SH-SY5Y (cell line): ENCODE measurements around the gene PLA2G4C.

ENCODE experiments used
- GATA2 ChIP-seq: IDR thresholded peaks from 2 replicates; pipeline ENCODE4 v1.6.1; 2011; ENCODE audit warnings: mild to moderate bottlenecking, low read depth, low read length
- GATA3 ChIP-seq: IDR thresholded peaks from 2 replicates; pipeline ENCODE4 v1.6.1; 2011; ENCODE audit warnings: low read depth, mild to moderate bottlenecking, low read length, moderate library complexity

PLA2G4C gene

GRCh38 chr19:48122421-48122820 lies 11.8 kb upstream of the PLA2G4C start:
- TF ChIP-seq GATA3, result no peak

- TF ChIP-seq GATA3 (no peak), GATA2 (no peak)
These were observed 11.3 kb upstream of the PLA2G4C start for GRCh38 chr19:48121909-48122371.

GRCh38 chr19:48121066-48121465 lies 10.4 kb upstream of the PLA2G4C start:
- TF ChIP-seq GATA2, result no peak
- no peak for TF ChIP-seq GATA3

- TF ChIP-seq GATA2 (no peak), GATA3 (no peak)
These were observed 9.9 kb upstream of the PLA2G4C start for GRCh38 chr19:48120505-48120904.

- TF ChIP-seq GATA3, result no peak
- TF ChIP-seq GATA2, result no peak
These were observed 7.5 kb upstream of the PLA2G4C start for GRCh38 chr19:48118131-48118517.

- TF ChIP-seq GATA3, result no peak
- TF ChIP-seq GATA2, result no peak
These were observed 7.0 kb upstream of the PLA2G4C start for GRCh38 chr19:48117515-48118130.

GRCh38 chr19:48113190-48113917 lies 2.7 kb upstream of the PLA2G4C start:
- TF ChIP-seq GATA2 (no peak), GATA3 (no peak)

GRCh38 chr19:48111280-48111679 lies 663 bp upstream of the PLA2G4C start:
- TF ChIP-seq GATA3 (no peak), GATA2 (no peak)

- no peak for TF ChIP-seq GATA2
- TF ChIP-seq GATA3, result no peak
These were observed 1.4 kb downstream of the PLA2G4C start for GRCh38 chr19:48108997-48109782.

GRCh38 chr19:48103922-48104321 lies 6.7 kb downstream of the PLA2G4C start:
- TF ChIP-seq GATA3 (no peak), GATA2 (no peak)

GRCh38 chr19:48102870-48103751 lies 7.5 kb downstream of the PLA2G4C start:
- TF ChIP-seq GATA3 (no peak), GATA2 (no peak)

- TF ChIP-seq GATA2 (no peak), GATA3 (no peak)
These were observed 14.9 kb downstream of the PLA2G4C start for GRCh38 chr19:48095612-48096175.

GRCh38 chr19:48094855-48095203 lies 15.8 kb downstream of the PLA2G4C start:
- TF ChIP-seq GATA3 (no peak), GATA2 (no peak)
